ENCODE results near the gene TPR. TPM values are rescaled to one million over a fixed set of nuclear protein-coding genes. Genes with fewer than 3 reads are reported as not detected.

TPR gene
- total and polyA plus RNA-seq, 2 experiments from 2014 or later, result 58.4 to 65.1 TPM

DNA sequence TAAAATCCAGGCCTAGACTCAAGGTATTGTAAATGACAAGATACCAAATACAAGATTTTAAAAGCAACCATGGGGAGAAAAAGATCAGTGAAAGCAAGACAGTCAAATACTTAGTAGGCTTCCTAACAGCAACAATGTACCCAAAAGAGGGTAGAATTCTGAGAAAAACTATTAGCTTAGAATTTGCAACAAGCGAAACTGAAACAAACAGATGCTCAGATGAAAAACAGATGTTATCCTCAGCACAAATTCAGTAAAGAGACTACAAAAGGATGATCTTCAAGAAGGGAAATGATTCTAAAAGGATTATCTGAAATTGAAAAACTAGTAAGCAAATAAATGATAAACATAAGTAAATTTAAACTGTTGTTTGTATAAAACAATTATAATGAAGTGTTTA, 45.9 kb upstream of the TPR start:
- no peak for DNase-seq (ENCODE audit: low spot score)

DNA sequence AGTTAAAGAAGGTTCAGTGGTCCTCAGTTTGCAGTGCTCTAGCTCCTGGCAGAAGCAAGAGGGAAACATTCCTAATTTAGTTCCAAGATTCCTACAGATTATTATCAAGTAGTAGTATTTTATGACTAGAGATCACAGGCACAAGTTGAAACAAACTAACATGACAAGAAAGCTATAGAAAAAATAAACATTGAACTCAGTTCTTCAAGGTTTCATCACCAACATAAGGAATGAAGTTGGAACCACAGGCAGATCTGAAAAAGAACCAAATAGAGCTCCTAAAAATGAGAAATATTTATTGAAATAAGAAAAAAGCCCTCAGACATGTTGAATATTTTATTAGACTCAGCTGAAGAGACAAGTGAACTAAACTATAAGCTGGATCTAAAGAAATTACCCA, 45.3 kb upstream of the TPR start:
- DNase-seq (ENCODE audit: low spot score), result no peak
- Histone ChIP-seq H3K4me1 (ENCODE audit: insufficient read depth) (no peaks in the 10 kb centered on the region), H3K4me2 (no peak overlapping the region), H4K20me1 (ENCODE audit: insufficient read depth, poor library complexity, severe bottlenecking) (no peaks in the 10 kb centered on the region), H3K4me3 (no peak overlapping the region), H3K9me2 (replicated peaks; ENCODE audit: insufficient read depth) (no peaks in the 10 kb centered on the region), H3K79me2 (no peaks in the 10 kb centered on the region), H3K27me3 (no peaks in the 10 kb centered on the region), H2AFZ (no peak overlapping the region), H3K27ac (peak overlapping the region; percentile 1), H3K36me3 (replicated peaks; ENCODE audit: insufficient read depth, low read depth) (no peaks in the 10 kb centered on the region), H3K9me3 (ENCODE audit: low read depth) (no peaks in the 10 kb centered on the region)
- TF ChIP-seq, protein P1, sequence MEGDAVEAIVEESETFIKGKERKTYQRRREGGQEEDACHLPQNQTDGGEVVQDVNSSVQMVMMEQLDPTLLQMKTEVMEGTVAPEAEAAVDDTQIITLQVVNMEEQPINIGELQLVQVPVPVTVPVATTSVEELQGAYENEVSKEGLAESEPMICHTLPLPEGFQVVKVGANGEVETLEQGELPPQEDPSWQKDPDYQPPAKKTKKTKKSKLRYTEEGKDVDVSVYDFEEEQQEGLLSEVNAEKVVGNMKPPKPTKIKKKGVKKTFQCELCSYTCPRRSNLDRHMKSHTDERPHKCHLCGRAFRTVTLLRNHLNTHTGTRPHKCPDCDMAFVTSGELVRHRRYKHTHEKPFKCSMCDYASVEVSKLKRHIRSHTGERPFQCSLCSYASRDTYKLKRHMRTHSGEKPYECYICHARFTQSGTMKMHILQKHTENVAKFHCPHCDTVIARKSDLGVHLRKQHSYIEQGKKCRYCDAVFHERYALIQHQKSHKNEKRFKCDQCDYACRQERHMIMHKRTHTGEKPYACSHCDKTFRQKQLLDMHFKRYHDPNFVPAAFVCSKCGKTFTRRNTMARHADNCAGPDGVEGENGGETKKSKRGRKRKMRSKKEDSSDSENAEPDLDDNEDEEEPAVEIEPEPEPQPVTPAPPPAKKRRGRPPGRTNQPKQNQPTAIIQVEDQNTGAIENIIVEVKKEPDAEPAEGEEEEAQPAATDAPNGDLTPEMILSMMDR (IDR thresholded peaks at IDR 0.05; ENCODE audit: poor library complexity), result no peak
- TF ChIP-seq EZH2phosphoT487 (IDR thresholded peaks at IDR 0.05; ENCODE audit: low read depth, severe bottlenecking, unreplicated experiment), result no peak
- TF ChIP-seq EZH2 (IDR thresholded peaks at IDR 0.05; ENCODE audit: borderline replicate concordance), result no peak

More for the DNA sequence above, 45.9 kb upstream of the TPR start:
- no peaks in the 10 kb centered on the region for H3K27me3 ChIP-seq
- H3K4me3 ChIP-seq, result no peak overlapping the region
- H3K4me2 ChIP-seq, result no peak overlapping the region
- H3K79me2 ChIP-seq, result no peaks in the 10 kb centered on the region
- no peaks in the 10 kb centered on the region for H3K4me1 ChIP-seq (ENCODE audit: insufficient read depth)
- TF ChIP-seq EZH2phosphoT487 (IDR thresholded peaks at IDR 0.05; ENCODE audit: low read depth, severe bottlenecking, unreplicated experiment) (no peak), EZH2 (IDR thresholded peaks at IDR 0.05; ENCODE audit: borderline replicate concordance) (no peak)
- TF ChIP-seq, protein P1 (IDR thresholded peaks at IDR 0.05; ENCODE audit: poor library complexity), result no peak
- peak overlapping the region; percentile 1 for H3K27ac ChIP-seq
- no peaks in the 10 kb centered on the region for H4K20me1 ChIP-seq (ENCODE audit: insufficient read depth, poor library complexity, severe bottlenecking)
- H3K9me2 ChIP-seq (replicated peaks; ENCODE audit: insufficient read depth), result no peaks in the 10 kb centered on the region
- H3K9me3 ChIP-seq (ENCODE audit: low read depth), result no peaks in the 10 kb centered on the region
- 80% methylated on average over 1 of the region's 1 CpG for WGBS (ENCODE audit: low lambda C conversion rate, missing lambda C conversion rate)
- H2AFZ ChIP-seq, result no peak overlapping the region
- no peaks in the 10 kb centered on the region for H3K36me3 ChIP-seq (replicated peaks; ENCODE audit: insufficient read depth, low read depth)

DNA sequence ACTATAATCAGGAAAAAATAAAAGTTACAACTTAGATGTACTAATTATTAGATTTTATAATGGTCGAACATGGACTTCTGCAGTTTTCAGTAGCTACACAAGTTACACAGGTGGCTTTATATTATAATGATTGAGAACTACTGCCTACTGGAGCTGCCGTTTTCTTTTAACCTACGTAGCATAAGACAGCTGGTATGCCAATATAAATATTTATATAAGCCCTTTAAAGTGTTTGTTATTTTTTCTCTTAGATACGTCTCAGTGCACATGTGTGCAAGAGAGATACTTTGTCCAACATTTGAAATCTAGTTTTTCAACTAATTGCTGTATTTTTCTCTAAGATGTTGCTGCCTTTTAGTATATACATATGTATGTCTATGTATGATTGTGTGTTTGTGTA, 43.5 kb upstream of the TPR start:
- no peak for TF ChIP-seq EZH2 (IDR thresholded peaks at IDR 0.05; ENCODE audit: borderline replicate concordance)
- TF ChIP-seq EZH2phosphoT487 (IDR thresholded peaks at IDR 0.05; ENCODE audit: low read depth, severe bottlenecking, unreplicated experiment), result no peak
- TF ChIP-seq, protein P1 (IDR thresholded peaks at IDR 0.05; ENCODE audit: poor library complexity), result no peak
- H3K27ac ChIP-seq, result no peak overlapping the region
- H3K4me1 ChIP-seq (ENCODE audit: insufficient read depth), result no peaks in the 10 kb centered on the region
- no peak overlapping the region for H3K4me2 ChIP-seq
- no peaks in the 10 kb centered on the region for H3K79me2 ChIP-seq
- no peak overlapping the region for H3K4me3 ChIP-seq
- no peaks in the 10 kb centered on the region for H3K9me2 ChIP-seq (replicated peaks; ENCODE audit: insufficient read depth)
- no peaks in the 10 kb centered on the region for H3K27me3 ChIP-seq
- no peaks in the 10 kb centered on the region for H3K9me3 ChIP-seq (ENCODE audit: low read depth)
- H4K20me1 ChIP-seq (ENCODE audit: insufficient read depth, poor library complexity, severe bottlenecking), result no peaks in the 10 kb centered on the region
- no peak overlapping the region for H2AFZ ChIP-seq
- no peak for DNase-seq (ENCODE audit: low spot score)
- H3K36me3 ChIP-seq (replicated peaks; ENCODE audit: insufficient read depth, low read depth), result no peaks in the 10 kb centered on the region
- 68% methylated on average over 4 of the region's 4 CpGs for WGBS (ENCODE audit: low lambda C conversion rate, missing lambda C conversion rate)

DNA sequence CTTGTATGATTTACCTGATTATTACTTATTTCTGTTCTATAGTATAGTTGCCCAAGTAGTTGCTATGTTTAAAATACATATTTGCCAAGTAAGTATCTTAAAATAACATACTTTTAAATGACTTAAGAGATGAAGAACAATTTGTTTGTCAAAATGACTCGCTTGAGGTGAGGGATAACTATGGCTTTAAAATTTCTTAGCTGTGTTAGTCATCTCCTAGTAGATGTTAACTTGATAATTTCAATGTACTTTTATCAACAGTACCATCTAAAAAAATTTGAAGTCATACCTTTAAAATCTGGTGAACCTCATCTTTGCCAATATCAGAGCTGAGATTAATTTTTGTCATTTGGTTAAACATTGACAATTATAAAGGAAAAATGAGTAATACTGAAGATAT, 38.3 kb upstream of the TPR start:
- Histone ChIP-seq H3K9me3 (ENCODE audit: low read depth) (no peaks in the 10 kb centered on the region), H3K36me3 (replicated peaks; ENCODE audit: insufficient read depth, low read depth) (no peaks in the 10 kb centered on the region), H2AFZ (no peak overlapping the region), H3K9me2 (replicated peaks; ENCODE audit: insufficient read depth) (no peaks in the 10 kb centered on the region), H3K4me1 (ENCODE audit: insufficient read depth) (no peaks in the 10 kb centered on the region), H3K4me3 (no peak overlapping the region), H3K79me2 (no peaks in the 10 kb centered on the region), H4K20me1 (ENCODE audit: insufficient read depth, poor library complexity, severe bottlenecking) (no peaks in the 10 kb centered on the region), H3K27me3 (no peaks in the 10 kb centered on the region), H3K4me2 (no peak overlapping the region), H3K27ac (no peak overlapping the region)
- no peak for TF ChIP-seq EZH2phosphoT487 (IDR thresholded peaks at IDR 0.05; ENCODE audit: low read depth, severe bottlenecking, unreplicated experiment)
- TF ChIP-seq, protein P1 (IDR thresholded peaks at IDR 0.05; ENCODE audit: poor library complexity), result no peak
- TF ChIP-seq EZH2 (IDR thresholded peaks at IDR 0.05; ENCODE audit: borderline replicate concordance), result no peak
- no peak for DNase-seq (ENCODE audit: low spot score)
- 98% methylated on average over 1 of the region's 1 CpG for WGBS (ENCODE audit: low lambda C conversion rate, missing lambda C conversion rate)

Data from hepatocyte (in vitro differentiated cells).